WTC11 (cell line): ENCODE results near the gene RFX4. TPM values are rescaled to one million over a fixed set of nuclear protein-coding genes. Genes with fewer than 3 reads are reported as not detected.

ENCODE experiments used
- ATAC-seq: fragments of 200-7000 bp; cut with Tn5 transposase; 2 replicates; pipeline ENCODE4 v1.10.0; 2021; ENCODE audit warnings: mild to moderate bottlenecking, moderate library complexity
- CTCF ChIA-PET: fragments of 300-600 bp; sonication (Branson Sonifier 250); formaldehyde crosslinking; loops from one replicate; lab custom pipeline; 2021; ENCODE audit warnings: antibody characterized with exemption; lab: Charles Lee
- POLR2A ChIA-PET: fragments of 350-600 bp; sonication (Branson Sonifier 250); formaldehyde crosslinking; loops from one replicate; lab custom pipeline; 2021; ENCODE audit warnings: antibody characterized with exemption; lab: Charles Lee
- DNase-seq: peaks from one replicate; pipeline ENCODE4 v3.0.0; 2021; ENCODE audit warnings: low spot score
- H3K27ac Mint-ChIP-seq: 2 replicates; pipeline ENCODE4 v1.8.0; 2021; ENCODE audit warnings: mixed read lengths
- H3K27me3 Mint-ChIP-seq: 2 replicates; pipeline ENCODE4 v1.8.0; 2021; ENCODE audit warnings: low read depth, mild to moderate bottlenecking, moderate library complexity, mixed read lengths
- H3K36me3 Mint-ChIP-seq: 2 replicates; pipeline ENCODE4 v1.8.0; 2021; ENCODE audit warnings: mixed read lengths
- H3K4me1 Mint-ChIP-seq: 2 replicates; pipeline ENCODE4 v1.8.0; 2022; ENCODE audit warnings: mixed read lengths
- H3K4me3 Mint-ChIP-seq: 2 replicates; pipeline ENCODE4 v1.8.0; 2021; ENCODE audit warnings: mild to moderate bottlenecking, moderate library complexity, mixed read lengths
- H3K9me3 Mint-ChIP-seq: 2 replicates; pipeline ENCODE4 v1.8.0; 2021; ENCODE audit warnings: mixed read lengths
- EMX1 ChIP-seq: fragments of 250-450 bp; sonication (Bioruptor Pico); IDR thresholded peaks from 2 replicates; pipeline ENCODE4 v1.8.0; 2021; ENCODE audit warnings: mild to moderate bottlenecking
- GABPB1 ChIP-seq: sonication (generic); formaldehyde crosslinking; IDR thresholded peaks from 2 replicates; pipeline ENCODE4 v1.8.1; 2023; ENCODE audit warnings: mild to moderate bottlenecking, missing genetic modification reagents
- HMGA2 ChIP-seq: fragments of 250-450 bp; sonication (Bioruptor Pico); IDR thresholded peaks from 2 replicates; pipeline ENCODE4 v1.4.0; 2021; ENCODE audit warnings: mild to moderate bottlenecking, moderate library complexity
- JUN ChIP-seq: sonication (generic); formaldehyde crosslinking; IDR thresholded peaks from 2 replicates; pipeline ENCODE4 v1.8.0; 2023; ENCODE audit warnings: mild to moderate bottlenecking, missing genetic modification reagents
- NFE2L1 ChIP-seq: sonication (generic); formaldehyde crosslinking; IDR thresholded peaks from 2 replicates; pipeline ENCODE4 v1.8.1; 2023; ENCODE audit warnings: missing genetic modification reagents
- NFYB ChIP-seq: sonication (generic); formaldehyde crosslinking; conservative IDR thresholded peaks from 2 replicates; pipeline ENCODE4 v1.8.0; 2022; ENCODE audit warnings: low read depth, missing genetic modification reagents
- RELA ChIP-seq: sonication (generic); formaldehyde crosslinking; IDR thresholded peaks from 2 replicates; pipeline ENCODE4 v1.8.1; 2022; ENCODE audit warnings: missing genetic modification reagents, mild to moderate bottlenecking, borderline replicate concordance
- RORB ChIP-seq: fragments of 250-450 bp; sonication (Bioruptor Pico); IDR thresholded peaks from 2 replicates; pipeline ENCODE4 v1.9.0; 2021; ENCODE audit warnings: mild to moderate bottlenecking
- SMAD4 ChIP-seq: sonication (generic); formaldehyde crosslinking; IDR thresholded peaks from 2 replicates; pipeline ENCODE4 v1.8.0; 2022; ENCODE audit warnings: mild to moderate bottlenecking, missing genetic modification reagents
- TCF7 ChIP-seq: sonication (generic); formaldehyde crosslinking; IDR thresholded peaks from 2 replicates; pipeline ENCODE4 v1.8.0; 2022; ENCODE audit warnings: mild to moderate bottlenecking, low read depth, missing genetic modification reagents, moderate library complexity
- ZNF121 ChIP-seq: sonication (generic); formaldehyde crosslinking; IDR thresholded peaks from 2 replicates; pipeline ENCODE4 v1.8.0; 2023; ENCODE audit warnings: missing genetic modification reagents
- ZNF232 ChIP-seq: sonication (generic); formaldehyde crosslinking; IDR thresholded peaks from 2 replicates; pipeline ENCODE4 v1.8.0; 2022; ENCODE audit warnings: mild to moderate bottlenecking, missing genetic modification reagents
- ZNF263 ChIP-seq: sonication (generic); formaldehyde crosslinking; IDR thresholded peaks from 2 replicates; pipeline ENCODE4 v1.8.1; 2022; ENCODE audit warnings: low read depth, mild to moderate bottlenecking, moderate library complexity, missing genetic modification reagents
- total RNA-seq: library from RNA; stranded (reverse); gene quantifications from 3 replicates; pipeline ENCODE4 v1.2.3, GENCODE V29; 2021
- TF ChIP-seq, protein P1 (sequence below): fragments of 250-450 bp; sonication (Bioruptor Pico); IDR thresholded peaks from 2 replicates; pipeline ENCODE4 v1.9.0; 2021; ENCODE audit warnings: mild to moderate bottlenecking
- TF ChIP-seq, protein P2 (sequence below): sonication (generic); formaldehyde crosslinking; IDR thresholded peaks from 2 replicates; pipeline ENCODE4 v1.8.0; 2023; ENCODE audit warnings: missing genetic modification reagents, mild to moderate bottlenecking, borderline replicate concordance
- TF ChIP-seq, protein P3 (sequence below): sonication (generic); formaldehyde crosslinking; IDR thresholded peaks from 2 replicates; pipeline ENCODE4 v1.8.1; 2022; ENCODE audit warnings: mild to moderate bottlenecking, moderate library complexity, missing genetic modification reagents
- TF ChIP-seq, protein P4 (sequence below): sonication (generic); formaldehyde crosslinking; IDR thresholded peaks from 2 replicates; pipeline ENCODE4 v1.8.1; 2023; ENCODE audit warnings: mild to moderate bottlenecking, missing genetic modification reagents, moderate library complexity
- TF ChIP-seq, protein P5 (sequence below): sonication (generic); formaldehyde crosslinking; IDR thresholded peaks from 2 replicates; pipeline ENCODE4 v1.8.1; 2022; ENCODE audit warnings: low read depth, missing genetic modification reagents, borderline replicate concordance
- TF ChIP-seq, protein P6 (sequence below): sonication (generic); formaldehyde crosslinking; IDR thresholded peaks from 2 replicates; pipeline ENCODE4 v1.8.0; 2022; ENCODE audit warnings: mild to moderate bottlenecking, missing genetic modification reagents
- TF ChIP-seq, protein P7 (sequence below): sonication (generic); formaldehyde crosslinking; IDR thresholded peaks from 2 replicates; pipeline ENCODE4 v1.8.1; 2023; ENCODE audit warnings: mild to moderate bottlenecking, moderate library complexity, missing genetic modification reagents

RFX4 gene
- total RNA-seq, 1 experiment from 2014 or later: 0.26 TPM

DNA sequence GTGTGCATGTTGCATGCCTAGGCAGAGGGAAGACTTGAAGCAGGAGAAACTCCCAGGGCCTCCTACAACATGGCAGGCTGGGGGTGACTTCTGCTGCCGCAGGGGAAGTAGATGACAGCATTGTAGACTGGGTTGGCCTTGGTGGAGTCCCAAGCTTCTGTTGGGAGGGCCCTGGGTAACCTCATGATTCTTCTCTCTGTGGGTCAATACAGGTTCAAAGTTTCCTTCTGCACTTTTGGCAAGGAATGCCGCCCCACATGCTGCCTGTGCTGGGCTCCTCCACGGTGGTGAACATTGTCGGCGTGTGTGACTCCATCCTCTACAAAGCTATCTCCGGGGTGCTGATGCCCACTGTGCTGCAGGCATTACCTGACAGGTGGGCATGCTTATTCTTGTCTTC, 113.3 kb downstream of the RFX4 start:
- Mint-ChIP-seq H3K36me3 (peaks cover 5% of the 10 kb centered on the region), H3K27ac (no peak overlapping the region), H3K4me3 (no peak overlapping the region)
- POLR2A ChIA-PET: no interaction called here
- no peak for DNase-seq
- TF ChIP-seq RORB (CRISPR knock-in tag) (no peak), ZNF232 (CRISPR knock-in tag) (no peak), JUN (CRISPR knock-in tag) (no peak), GABPB1 (no peak), NFYB (CRISPR knock-in tag) (no peak), HMGA2 (CRISPR knock-in tag) (no peak), ZNF263 (CRISPR knock-in tag) (no peak), EMX1 (CRISPR knock-in tag) (no peak), NFE2L1 (CRISPR knock-in tag) (no peak), SMAD4 (no peak), RELA (CRISPR knock-in tag) (no peak), TCF7 (CRISPR knock-in tag) (no peak), ZNF121 (CRISPR knock-in tag) (no peak)
- TF ChIP-seq, protein P1, sequence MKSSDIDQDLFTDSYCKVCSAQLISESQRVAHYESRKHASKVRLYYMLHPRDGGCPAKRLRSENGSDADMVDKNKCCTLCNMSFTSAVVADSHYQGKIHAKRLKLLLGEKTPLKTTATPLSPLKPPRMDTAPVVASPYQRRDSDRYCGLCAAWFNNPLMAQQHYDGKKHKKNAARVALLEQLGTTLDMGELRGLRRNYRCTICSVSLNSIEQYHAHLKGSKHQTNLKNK (CRISPR knock-in tag): no peak
- TF ChIP-seq, protein P2, sequence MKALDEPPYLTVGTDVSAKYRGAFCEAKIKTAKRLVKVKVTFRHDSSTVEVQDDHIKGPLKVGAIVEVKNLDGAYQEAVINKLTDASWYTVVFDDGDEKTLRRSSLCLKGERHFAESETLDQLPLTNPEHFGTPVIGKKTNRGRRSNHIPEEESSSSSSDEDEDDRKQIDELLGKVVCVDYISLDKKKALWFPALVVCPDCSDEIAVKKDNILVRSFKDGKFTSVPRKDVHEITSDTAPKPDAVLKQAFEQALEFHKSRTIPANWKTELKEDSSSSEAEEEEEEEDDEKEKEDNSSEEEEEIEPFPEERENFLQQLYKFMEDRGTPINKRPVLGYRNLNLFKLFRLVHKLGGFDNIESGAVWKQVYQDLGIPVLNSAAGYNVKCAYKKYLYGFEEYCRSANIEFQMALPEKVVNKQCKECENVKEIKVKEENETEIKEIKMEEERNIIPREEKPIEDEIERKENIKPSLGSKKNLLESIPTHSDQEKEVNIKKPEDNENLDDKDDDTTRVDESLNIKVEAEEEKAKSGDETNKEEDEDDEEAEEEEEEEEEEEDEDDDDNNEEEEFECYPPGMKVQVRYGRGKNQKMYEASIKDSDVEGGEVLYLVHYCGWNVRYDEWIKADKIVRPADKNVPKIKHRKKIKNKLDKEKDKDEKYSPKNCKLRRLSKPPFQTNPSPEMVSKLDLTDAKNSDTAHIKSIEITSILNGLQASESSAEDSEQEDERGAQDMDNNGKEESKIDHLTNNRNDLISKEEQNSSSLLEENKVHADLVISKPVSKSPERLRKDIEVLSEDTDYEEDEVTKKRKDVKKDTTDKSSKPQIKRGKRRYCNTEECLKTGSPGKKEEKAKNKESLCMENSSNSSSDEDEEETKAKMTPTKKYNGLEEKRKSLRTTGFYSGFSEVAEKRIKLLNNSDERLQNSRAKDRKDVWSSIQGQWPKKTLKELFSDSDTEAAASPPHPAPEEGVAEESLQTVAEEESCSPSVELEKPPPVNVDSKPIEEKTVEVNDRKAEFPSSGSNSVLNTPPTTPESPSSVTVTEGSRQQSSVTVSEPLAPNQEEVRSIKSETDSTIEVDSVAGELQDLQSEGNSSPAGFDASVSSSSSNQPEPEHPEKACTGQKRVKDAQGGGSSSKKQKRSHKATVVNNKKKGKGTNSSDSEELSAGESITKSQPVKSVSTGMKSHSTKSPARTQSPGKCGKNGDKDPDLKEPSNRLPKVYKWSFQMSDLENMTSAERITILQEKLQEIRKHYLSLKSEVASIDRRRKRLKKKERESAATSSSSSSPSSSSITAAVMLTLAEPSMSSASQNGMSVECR (CRISPR knock-in tag): no peak
- TF ChIP-seq, protein P3, sequence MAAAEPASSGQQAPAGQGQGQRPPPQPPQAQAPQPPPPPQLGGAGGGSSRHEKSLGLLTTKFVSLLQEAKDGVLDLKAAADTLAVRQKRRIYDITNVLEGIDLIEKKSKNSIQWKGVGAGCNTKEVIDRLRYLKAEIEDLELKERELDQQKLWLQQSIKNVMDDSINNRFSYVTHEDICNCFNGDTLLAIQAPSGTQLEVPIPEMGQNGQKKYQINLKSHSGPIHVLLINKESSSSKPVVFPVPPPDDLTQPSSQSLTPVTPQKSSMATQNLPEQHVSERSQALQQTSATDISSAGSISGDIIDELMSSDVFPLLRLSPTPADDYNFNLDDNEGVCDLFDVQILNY (CRISPR knock-in tag): no peak
- TF ChIP-seq, protein P4, sequence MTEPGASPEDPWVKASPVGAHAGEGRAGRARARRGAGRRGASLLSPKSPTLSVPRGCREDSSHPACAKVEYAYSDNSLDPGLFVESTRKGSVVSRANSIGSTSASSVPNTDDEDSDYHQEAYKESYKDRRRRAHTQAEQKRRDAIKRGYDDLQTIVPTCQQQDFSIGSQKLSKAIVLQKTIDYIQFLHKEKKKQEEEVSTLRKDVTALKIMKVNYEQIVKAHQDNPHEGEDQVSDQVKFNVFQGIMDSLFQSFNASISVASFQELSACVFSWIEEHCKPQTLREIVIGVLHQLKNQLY (CRISPR knock-in tag): no peak
- TF ChIP-seq, protein P5, sequence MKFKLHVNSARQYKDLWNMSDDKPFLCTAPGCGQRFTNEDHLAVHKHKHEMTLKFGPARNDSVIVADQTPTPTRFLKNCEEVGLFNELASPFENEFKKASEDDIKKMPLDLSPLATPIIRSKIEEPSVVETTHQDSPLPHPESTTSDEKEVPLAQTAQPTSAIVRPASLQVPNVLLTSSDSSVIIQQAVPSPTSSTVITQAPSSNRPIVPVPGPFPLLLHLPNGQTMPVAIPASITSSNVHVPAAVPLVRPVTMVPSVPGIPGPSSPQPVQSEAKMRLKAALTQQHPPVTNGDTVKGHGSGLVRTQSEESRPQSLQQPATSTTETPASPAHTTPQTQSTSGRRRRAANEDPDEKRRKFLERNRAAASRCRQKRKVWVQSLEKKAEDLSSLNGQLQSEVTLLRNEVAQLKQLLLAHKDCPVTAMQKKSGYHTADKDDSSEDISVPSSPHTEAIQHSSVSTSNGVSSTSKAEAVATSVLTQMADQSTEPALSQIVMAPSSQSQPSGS (CRISPR knock-in tag): no peak
- TF ChIP-seq, protein P6, sequence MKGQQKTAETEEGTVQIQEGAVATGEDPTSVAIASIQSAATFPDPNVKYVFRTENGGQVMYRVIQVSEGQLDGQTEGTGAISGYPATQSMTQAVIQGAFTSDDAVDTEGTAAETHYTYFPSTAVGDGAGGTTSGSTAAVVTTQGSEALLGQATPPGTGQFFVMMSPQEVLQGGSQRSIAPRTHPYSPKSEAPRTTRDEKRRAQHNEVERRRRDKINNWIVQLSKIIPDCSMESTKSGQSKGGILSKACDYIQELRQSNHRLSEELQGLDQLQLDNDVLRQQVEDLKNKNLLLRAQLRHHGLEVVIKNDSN (CRISPR knock-in tag): no peak
- TF ChIP-seq, protein P7, sequence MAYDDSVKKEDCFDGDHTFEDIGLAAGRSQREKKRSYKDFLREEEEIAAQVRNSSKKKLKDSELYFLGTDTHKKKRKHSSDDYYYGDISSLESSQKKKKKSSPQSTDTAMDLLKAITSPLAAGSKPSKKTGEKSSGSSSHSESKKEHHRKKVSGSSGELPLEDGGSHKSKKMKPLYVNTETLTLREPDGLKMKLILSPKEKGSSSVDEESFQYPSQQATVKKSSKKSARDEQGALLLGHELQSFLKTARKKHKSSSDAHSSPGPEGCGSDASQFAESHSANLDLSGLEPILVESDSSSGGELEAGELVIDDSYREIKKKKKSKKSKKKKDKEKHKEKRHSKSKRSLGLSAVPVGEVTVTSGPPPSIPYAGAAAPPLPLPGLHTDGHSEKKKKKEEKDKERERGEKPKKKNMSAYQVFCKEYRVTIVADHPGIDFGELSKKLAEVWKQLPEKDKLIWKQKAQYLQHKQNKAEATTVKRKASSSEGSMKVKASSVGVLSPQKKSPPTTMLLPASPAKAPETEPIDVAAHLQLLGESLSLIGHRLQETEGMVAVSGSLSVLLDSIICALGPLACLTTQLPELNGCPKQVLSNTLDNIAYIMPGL (CRISPR knock-in tag): no peak
- TF ChIP-seq, all 79 proteins: peak for 0
- CTCF ChIA-PET: no interaction called here
- H3K27me3 Mint-ChIP-seq: no peaks in the 10 kb centered on the region
- no peak for ATAC-seq
- H3K9me3 Mint-ChIP-seq: peaks cover 18% of the 10 kb centered on the region
- H3K4me1 Mint-ChIP-seq: no peaks in the 10 kb centered on the region
